ENCODE data around the gene NOSIP. TPM values are rescaled to one million over a fixed set of nuclear protein-coding genes. Genes with fewer than 3 reads are reported as not detected.

The NOSIP gene
- total RNA-seq, 2 donors from 2014 or later = 50.6 to 73.2 TPM

DNA sequence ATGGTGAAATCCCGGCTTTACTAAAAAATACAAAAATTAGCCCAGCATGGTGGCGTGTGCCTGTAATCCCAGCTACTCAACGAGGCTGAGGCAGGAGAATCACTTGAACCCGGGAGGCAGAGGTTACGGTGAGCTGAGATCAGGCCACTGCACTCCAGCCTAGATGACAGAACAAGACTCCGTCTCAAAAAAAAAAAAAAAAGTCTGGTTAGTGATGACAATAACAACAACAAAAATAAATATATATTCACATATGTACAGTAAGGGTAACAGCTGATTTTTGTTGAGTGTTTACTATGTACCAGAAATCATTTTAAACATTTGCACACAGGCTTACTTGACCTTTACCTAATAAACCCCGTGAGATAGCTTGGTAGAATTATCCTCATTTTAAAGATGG is 36.6 kb upstream of the NOSIP start:
- 90 to 97% methylated on average over 6 to 7 of the region's 7 CpGs for WGBS, 2 donors
- Histone ChIP-seq H3K27me3 (no peaks in the 10 kb centered on the region), H3K36me3 (replicated peaks in 1 of 2; ENCODE audit: insufficient read depth in 1 of 2, low read depth in 2 of 2) (peaks cover 9 to 17% of the 10 kb centered on the region in 2 donors), H3K9me3 (no peaks in the 10 kb centered on the region), H3K4me1 (peaks cover 11% of the 10 kb centered on the region), H3K27ac (no peak overlapping the region), H3K4me3 (no peak overlapping the region)
- no peak for DNase-seq
- no peak for TF ChIP-seq POLR2A (IDR thresholded peaks at IDR 0.05)
- TF ChIP-seq, protein P1, sequence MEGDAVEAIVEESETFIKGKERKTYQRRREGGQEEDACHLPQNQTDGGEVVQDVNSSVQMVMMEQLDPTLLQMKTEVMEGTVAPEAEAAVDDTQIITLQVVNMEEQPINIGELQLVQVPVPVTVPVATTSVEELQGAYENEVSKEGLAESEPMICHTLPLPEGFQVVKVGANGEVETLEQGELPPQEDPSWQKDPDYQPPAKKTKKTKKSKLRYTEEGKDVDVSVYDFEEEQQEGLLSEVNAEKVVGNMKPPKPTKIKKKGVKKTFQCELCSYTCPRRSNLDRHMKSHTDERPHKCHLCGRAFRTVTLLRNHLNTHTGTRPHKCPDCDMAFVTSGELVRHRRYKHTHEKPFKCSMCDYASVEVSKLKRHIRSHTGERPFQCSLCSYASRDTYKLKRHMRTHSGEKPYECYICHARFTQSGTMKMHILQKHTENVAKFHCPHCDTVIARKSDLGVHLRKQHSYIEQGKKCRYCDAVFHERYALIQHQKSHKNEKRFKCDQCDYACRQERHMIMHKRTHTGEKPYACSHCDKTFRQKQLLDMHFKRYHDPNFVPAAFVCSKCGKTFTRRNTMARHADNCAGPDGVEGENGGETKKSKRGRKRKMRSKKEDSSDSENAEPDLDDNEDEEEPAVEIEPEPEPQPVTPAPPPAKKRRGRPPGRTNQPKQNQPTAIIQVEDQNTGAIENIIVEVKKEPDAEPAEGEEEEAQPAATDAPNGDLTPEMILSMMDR (IDR thresholded peaks at IDR 0.05) = no peak
- ATAC-seq = no peak
- intact Hi-C loops (cut with DNase I) = no loop called here

DNA sequence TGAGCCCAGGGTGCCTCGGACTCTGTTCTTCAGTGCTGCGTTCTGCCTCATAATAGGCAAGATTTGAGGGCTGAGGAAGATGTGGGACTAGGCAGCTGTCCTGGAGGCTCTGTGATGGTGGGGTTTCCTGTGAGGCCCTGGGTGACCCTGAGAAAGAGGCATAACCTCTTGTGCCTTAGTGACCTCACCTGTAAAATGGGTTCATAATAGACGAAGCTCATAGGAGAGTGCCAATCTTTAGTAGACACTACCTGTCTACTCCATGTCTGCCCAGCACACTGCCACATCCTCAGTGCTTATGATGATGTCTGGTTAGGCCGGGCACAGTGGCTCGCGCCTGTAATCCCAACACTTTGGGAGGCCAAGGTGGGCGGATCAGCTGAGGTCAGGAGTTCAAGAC is 36.2 kb upstream of the NOSIP start:
- H3K9me3 ChIP-seq = no peaks in the 10 kb centered on the region
- peaks cover 9 to 17% of the 10 kb centered on the region in 2 donors for H3K36me3 ChIP-seq (replicated peaks in 1 of 2; ENCODE audit: insufficient read depth in 1 of 2, low read depth in 2 of 2)
- WGBS, 2 donors = 94 to 97% methylated on average over 7 of the region's 7 CpGs
- no peak overlapping the region for H3K27ac ChIP-seq
- H3K4me1 ChIP-seq = peaks cover 11% of the 10 kb centered on the region
- H3K27me3 ChIP-seq = no peaks in the 10 kb centered on the region
- no peak for DNase-seq
- intact Hi-C loops (cut with DNase I) = no loop called here
- no peak overlapping the region for H3K4me3 ChIP-seq
- no peak for ATAC-seq
- no peak for TF ChIP-seq POLR2A (IDR thresholded peaks at IDR 0.05)
- TF ChIP-seq, protein P1 (IDR thresholded peaks at IDR 0.05) = no peak

DNA sequence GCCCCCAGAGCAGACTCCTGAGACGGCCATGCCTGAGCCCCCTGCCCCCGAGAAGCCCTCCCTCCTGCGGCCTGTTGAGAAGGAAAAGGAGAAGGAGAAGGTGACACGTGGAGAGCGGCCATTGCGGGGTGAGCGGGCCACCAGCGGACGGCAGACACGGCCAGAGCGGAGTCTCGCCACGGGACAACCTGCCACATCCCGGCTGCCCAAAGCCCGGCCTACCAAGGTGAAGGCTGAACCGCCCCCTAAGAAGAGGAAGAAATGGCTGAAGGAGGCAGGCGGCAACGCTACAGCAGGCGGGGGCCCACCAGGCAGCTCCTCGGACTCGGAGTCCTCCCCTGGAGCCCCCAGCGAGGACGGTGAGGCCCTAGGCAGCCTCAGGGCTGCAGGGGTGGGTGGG is 35.5 kb upstream of the NOSIP start:
- no peak for ATAC-seq
- DNase-seq = no peak
- Histone ChIP-seq H3K4me1 (peaks cover 11% of the 10 kb centered on the region), H3K27me3 (no peaks in the 10 kb centered on the region), H3K36me3 (replicated peaks in 1 of 2; ENCODE audit: insufficient read depth in 1 of 2, low read depth in 2 of 2) (peaks cover 9 to 17% of the 10 kb centered on the region in 2 donors), H3K9me3 (no peaks in the 10 kb centered on the region), H3K27ac (no peak overlapping the region), H3K4me3 (no peak overlapping the region)
- TF ChIP-seq POLR2A (IDR thresholded peaks at IDR 0.05) = no peak
- TF ChIP-seq, protein P1 (IDR thresholded peaks at IDR 0.05) = no peak
- intact Hi-C loops (cut with DNase I) = no loop called here
- WGBS, 2 donors = 93 to 97% methylated on average over 23 of the region's 23 CpGs

DNA sequence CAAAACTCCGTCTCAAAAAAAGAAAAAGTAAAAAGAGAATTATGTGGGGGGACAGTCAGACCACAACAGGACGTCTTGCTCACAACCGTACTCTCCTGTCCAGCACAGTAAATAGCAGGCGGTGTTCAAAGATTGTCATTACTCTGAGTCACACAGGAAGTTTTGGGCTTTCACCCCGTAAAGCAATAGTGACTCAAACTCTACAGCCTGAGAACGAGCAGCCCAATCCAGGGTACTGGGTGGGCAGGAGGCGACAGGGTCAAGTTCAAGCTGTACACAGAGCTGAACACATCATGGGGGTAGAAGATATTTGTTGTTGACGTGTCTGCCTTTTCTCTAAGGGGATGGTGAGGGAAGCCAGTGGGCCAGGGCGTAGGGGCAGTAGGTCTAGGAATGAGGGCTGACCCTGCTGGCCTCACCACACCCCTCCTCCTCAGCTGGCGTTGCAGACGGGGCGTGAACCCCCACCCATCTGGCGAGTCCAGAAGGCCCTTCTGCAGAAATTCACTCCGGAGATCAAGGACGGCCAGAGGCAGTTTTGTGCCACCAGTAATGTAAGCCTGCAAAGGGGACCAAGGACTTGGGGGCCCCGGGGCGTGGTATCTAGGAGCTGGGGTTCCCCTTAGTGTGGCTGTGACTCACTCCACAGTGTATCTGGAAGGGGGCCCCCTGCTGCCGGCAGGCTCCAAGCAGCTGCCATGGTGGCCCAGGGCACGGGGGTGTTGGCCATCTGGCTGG is 33.9 kb upstream of the NOSIP start:
- TF ChIP-seq POLR2A (IDR thresholded peaks at IDR 0.05) = no peak
- TF ChIP-seq, protein P1 (IDR thresholded peaks at IDR 0.05) = no peak
- intact Hi-C loops (cut with DNase I) = no loop called here
- Histone ChIP-seq H3K27ac (no peak overlapping the region), H3K36me3 (replicated peaks in 1 of 2; ENCODE audit: insufficient read depth in 1 of 2, low read depth in 2 of 2) (peaks cover 9 to 14% of the 10 kb centered on the region in 2 donors), H3K4me3 (no peak overlapping the region), H3K4me1 (peaks cover 11% of the 10 kb centered on the region), H3K9me3 (no peaks in the 10 kb centered on the region), H3K27me3 (no peaks in the 10 kb centered on the region)
- ATAC-seq (no peak), DNase-seq (no peak)
- 88 to 91% methylated on average over 11 to 19 of the region's 19 CpGs for WGBS, 2 donors

DNA sequence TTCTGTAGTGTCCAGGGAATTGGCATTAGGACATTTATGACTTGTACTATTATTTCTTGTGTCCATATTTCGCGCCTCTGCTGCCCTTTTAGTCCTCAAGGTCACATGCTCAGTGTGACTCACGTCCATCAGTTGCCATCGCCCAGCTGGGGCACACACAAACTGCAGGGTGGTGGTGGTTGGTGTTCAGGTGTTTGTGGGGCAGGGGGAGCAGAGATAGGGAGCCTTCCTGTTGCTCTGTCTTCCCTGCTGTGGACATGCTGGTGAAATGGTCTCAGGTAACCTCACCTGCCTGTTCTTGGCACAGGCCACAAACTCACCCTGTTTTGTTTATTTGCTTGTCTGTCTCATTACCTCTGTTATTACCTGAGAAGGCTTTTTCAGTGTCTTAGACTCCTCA is 33.0 kb upstream of the NOSIP start:
- ATAC-seq (peak; percentile 31), DNase-seq (peak in 2 of 4 donors; percentile 33 to 61)
- TF ChIP-seq, protein P1 (IDR thresholded peaks at IDR 0.05) = no peak
- no peak for TF ChIP-seq POLR2A (IDR thresholded peaks at IDR 0.05)
- H3K27me3 ChIP-seq = no peaks in the 10 kb centered on the region
- H3K27ac ChIP-seq = no peak overlapping the region
- H3K36me3 ChIP-seq (replicated peaks in 1 of 2; ENCODE audit: insufficient read depth in 1 of 2, low read depth in 2 of 2) = peaks cover 9 to 12% of the 10 kb centered on the region in 2 donors
- peaks cover 11% of the 10 kb centered on the region for H3K4me1 ChIP-seq
- WGBS, 2 donors = 43 to 52% methylated on average over 4 of the region's 4 CpGs
- intact Hi-C loops (cut with DNase I) = no loop called here
- H3K9me3 ChIP-seq = no peaks in the 10 kb centered on the region
- no peak overlapping the region for H3K4me3 ChIP-seq
